LNCAP (cell line): ENCODE results near the gene DAGLA.

Experiments used
- CTCF ChIP-seq: fragments of 450-650 bp; IDR thresholded peaks from 2 replicates; pipeline ENCODE4 v1.5.1; 2017; ENCODE audit warnings: mild to moderate bottlenecking

DAGLA gene

GRCh38 chr11:61744609-61745156 is 64.5 kb downstream of the DAGLA start:
- no peak for TF ChIP-seq CTCF

GRCh38 chr11:61745781-61746441 is 65.7 kb downstream of the DAGLA start:
- TF ChIP-seq CTCF = no peak

- TF ChIP-seq CTCF = no peak
Measured at GRCh38 chr11:61746442-61747191, 66.4 kb downstream of the DAGLA start.

GRCh38 chr11:61747192-61747966 is 67.2 kb downstream of the DAGLA start:
- TF ChIP-seq CTCF = peak; percentile 96

GRCh38 chr11:61747967-61748285 is 67.7 kb downstream of the DAGLA start:
- peak; percentile 5; the same call in 1 of the 2 replicates for TF ChIP-seq CTCF

- TF ChIP-seq CTCF = no peak
Measured at GRCh38 chr11:61749591-61750217, 69.5 kb downstream of the DAGLA start.

GRCh38 chr11:61750631-61751273 is 70.6 kb downstream of the DAGLA start:
- TF ChIP-seq CTCF = no peak
